Measurements from ENCODE around the gene MAGEC3. TPM values are rescaled to one million over a fixed set of nuclear protein-coding genes. Genes with fewer than 3 reads are reported as not detected.
"Not testable (repeated sequence)": the region's sequence is repeated elsewhere in the genome, so short reads cannot be mapped to it uniquely, and the experiment has no call there.

The MAGEC3 gene, protein sequence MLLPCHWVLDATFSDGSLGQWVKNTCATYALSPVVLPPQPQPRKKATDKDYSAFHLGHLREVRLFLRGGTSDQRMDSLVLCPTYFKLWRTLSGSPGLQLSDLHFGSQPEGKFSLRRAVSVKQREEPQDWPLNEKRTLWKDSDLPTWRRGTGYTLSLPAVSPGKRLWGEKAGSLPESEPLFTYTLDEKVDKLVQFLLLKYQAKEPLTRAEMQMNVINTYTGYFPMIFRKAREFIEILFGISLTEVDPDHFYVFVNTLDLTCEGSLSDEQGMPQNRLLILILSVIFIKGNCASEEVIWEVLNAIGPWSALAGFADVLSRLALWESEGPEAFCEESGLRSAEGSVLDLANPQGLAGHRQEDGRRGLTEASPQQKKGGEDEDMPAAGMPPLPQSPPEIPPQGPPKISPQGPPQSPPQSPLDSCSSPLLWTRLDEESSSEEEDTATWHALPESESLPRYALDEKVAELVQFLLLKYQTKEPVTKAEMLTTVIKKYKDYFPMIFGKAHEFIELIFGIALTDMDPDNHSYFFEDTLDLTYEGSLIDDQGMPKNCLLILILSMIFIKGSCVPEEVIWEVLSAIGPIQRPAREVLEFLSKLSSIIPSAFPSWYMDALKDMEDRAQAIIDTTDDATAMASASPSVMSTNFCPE
- under 1 TPM in 1 of 3 donors, not detected in 2; 0.28 TPM for polyA plus RNA-seq (ENCODE audit: insufficient read length in 3 of 3)

DNA sequence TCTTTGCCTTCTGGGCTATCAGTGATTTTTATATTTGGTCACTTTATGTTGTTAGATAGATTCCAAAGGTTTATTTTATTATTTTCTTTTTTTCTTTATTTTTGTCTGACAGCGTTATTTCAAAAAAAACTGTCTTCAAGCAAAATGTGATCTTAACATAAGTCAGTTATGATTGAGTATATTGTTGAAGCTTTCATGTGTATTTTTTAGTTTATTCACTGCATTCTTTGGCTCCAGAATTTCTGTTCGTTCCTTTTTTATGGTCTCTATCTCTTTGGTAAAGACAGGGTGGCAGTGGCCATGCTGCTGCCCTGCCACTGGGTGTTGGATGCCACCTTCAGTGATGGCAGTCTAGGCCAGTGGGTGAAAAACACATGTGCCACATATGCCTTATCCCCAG is at the start of gene MAGEC3:
Gene MAGEC3, plus strand, starts transcription at position 301 of the 400 bp plus-strand sequence. Its CDS starts 0 bp downstream, at position 301.
- DNase-seq (ENCODE audit: low read depth in 3 of 3, low spot score in 2 of 3), result no peak

DNA sequence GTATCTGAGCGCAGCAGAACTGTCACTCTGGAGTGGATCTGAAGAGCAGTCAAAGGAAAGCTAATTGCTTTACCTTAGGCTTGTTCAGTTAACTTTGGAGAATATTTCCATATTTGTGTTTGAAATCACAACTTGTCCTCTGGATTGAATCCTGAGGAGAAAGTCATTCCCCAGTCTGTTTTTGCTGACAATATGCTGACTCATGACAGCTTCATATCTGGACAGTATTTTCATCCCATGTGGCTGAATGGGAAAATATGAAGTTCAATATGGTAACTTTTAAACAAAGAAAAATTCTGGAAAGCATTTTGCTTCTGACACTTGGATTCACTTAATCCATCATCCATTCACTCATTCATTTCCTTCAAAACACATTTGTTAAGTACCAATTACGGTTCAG is 46.3 kb upstream of the MAGEC3 start:
- DNase-seq (ENCODE audit: low read depth in 3 of 3, low spot score in 2 of 3), result no peak

DNA sequence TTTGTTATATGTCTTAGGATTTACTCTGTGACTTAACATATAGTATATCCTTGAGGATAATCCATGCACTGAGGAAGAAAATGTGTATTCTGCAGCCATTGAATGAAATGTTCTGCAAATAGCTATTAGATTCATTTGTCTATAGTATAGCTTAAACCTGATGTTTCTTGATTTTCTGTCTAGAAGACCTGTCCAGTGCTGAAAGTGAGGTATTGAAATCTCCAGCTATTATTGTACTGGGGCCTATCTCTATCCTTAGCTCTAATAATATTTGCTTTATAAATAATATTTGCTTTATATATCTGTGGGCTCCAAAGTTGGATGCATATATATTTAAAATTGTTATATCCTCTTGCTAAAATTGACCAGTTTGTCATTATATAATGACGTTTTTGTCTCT is 26.7 kb upstream of the MAGEC3 start:
- DNase-seq (ENCODE audit: low read depth in 3 of 3, low spot score in 2 of 3), result no peak

DNA sequence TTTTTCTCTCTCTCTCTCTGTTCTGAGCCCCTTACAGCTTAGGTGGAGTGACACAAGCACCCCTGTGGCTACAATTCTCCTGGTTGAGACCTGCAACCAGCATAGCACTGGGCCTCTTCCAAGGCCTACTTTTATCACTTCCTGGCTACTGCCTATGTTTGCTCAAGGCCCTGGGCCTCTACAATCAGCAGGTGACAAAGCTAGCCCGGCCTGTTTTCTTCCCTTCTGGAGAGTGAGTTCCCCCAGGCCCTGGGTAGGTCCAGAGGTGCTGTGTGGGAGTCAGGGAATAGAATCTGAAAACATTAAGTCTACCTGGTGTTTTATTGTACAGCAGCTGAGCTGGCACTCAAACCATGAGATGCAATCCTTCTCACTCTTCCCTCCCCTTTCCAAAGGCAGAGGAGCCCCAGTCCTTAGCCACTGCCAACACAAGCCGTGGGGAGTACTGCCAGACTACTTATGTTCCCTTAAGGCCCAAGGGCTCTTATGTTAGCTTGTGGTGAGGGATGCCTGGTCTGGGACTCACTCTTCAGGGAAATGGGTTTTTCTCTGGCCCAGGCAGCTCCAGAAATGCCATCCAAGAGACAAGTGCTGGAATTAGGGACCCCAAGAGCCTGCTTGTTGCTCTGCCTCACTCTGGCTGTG is 23.8 kb upstream of the MAGEC3 start:
- no peak for DNase-seq (ENCODE audit: low read depth in 3 of 3, low spot score in 2 of 3)

DNA sequence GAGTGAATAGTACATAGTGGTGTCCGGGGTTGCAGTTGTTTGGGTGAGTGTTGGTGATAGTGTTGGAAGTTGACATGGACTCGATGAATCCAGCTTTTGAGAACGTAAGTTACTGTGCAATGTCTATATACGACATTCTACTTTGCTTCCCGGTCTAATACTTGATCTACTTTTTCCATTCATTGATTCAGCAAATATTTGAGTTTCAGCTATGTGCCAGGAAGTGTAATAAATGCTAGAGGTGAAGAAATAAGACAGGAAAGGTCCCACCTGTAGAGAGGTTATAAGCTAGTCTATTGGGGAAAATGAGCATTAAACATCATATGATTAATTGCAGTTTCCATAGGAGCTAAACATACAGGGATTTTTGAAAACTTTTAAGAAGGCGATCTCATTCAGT is 22.2 kb upstream of the MAGEC3 start:
- no peak for DNase-seq (ENCODE audit: low read depth in 3 of 3, low spot score in 2 of 3)

DNA sequence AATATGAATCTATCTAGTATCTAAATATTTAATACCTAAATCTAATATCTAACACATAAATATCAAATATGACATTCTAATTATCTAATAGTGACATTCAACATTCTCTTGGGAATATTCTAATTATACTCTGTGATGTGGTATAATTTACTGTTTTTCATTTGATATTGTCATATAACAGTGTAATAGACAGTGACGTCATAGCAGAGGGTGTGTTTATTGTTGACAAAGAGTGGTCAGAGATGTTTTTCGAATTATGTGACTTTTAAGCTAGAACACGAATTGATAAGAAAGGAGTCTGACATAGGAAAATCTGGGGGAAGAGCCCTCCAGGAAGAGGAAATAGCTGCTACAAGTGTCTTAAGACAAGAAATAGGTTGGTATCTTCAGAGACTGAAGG is 5.9 kb upstream of the MAGEC3 start:
- DNase-seq (ENCODE audit: low read depth in 3 of 3, low spot score in 2 of 3), result no peak

DNA sequence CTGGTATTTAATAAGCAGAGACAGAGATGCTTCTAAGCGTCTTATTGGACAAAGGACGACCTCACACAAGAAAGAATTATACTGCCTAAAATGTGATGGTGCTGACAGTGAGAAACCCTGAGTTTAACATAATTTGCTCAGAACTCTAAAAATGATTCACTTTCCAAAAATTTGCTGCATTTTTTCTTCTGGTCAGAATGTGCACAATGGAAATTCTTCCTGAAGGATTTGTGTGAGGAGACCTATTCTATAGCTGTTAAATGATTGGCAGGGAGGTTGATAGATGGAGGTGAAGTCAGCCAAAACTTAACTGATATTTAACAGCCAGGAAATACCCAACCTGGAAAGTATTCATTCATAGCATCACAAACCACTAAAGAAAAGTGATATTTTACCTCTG is 1.7 kb downstream of the MAGEC3 start:
- DNase-seq (ENCODE audit: low read depth in 3 of 3, low spot score in 2 of 3), result no peak

DNA sequence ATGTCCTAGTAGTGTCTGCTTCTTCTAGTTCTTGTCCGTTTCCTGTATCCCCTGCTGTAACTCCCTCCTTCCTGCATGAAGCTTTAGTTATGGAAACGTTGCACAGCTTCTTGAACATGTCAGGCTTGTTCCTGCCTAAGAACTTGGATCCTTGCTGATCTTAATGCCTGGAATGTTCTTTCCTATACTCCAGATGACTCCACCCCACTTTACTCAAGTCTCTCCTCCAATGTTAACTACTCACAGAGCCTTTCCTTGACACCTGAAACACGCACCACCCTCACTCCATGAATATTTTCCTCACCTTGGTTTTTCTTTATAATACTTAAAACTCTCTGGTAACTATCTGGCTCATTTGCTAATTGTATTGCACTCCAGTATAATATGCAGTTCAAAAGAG is 19.4 kb downstream of the MAGEC3 start:
- no peak for DNase-seq (ENCODE audit: low read depth in 3 of 3, low spot score in 2 of 3)

DNA sequence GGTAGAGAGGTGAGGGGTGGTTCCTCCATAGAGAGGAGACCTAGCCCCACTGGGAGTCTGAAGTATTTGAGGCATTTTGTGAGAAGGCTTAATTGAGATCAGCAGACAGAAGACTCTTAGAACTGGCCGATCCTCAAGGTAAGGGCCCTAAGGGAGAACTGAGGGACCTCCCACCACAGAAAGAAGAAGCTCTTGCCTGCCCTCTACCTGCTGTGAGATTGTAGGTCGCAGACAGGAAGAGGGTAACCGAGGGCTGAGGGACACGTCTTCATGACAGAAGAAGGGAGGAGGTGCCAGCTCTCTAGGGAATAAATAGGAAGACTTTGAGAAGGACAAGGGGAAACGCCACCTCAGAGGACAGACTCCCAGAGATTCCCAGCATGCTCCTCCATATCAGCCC is 41.5 kb downstream of the MAGEC3 start:
- no peak for DNase-seq (ENCODE audit: low read depth in 3 of 3, low spot score in 2 of 3)

DNA sequence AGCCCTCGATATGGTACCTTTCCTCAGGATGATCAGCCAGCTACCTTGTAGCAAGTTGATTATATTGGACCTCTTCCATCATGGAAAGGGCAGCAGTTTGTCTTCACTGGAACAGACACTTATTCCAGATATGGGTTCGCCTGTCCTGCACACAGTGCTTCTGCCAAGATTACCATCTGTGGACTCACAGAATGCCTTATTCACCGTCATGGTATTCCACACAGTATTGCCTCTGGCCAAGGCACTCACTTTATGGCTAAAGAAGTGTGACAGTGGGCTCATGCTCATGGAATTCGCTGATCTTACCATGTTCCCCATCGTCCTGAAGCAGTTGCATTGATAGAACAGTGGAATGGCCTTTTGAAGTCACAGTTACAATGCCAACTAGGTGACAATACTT is 50.7 kb downstream of the MAGEC3 start:
- not testable (repeated sequence) for DNase-seq (ENCODE audit: low read depth in 3 of 3, low spot score in 2 of 3)

DNA sequence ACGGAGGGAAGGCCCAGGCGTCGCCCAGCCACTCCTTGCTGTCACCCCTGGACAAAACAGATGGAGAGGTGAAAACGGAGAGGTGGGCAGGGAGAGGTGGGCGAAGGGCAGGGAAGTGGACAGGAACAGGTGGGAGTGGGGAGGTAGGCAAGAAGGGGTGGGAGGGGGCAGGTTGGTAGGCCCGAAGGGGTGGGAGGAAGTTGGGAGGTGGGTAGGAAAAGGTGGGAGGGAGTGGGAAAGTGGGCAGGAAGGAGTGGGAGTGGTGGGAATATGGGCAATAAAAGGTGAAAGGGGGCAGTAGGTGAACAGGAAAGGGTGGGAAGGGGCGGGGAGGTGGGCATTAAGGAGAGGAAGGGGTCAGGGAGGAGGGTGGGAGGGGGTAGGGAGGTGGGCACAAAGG is 56.6 kb downstream of the MAGEC3 start:
- no peak for DNase-seq (ENCODE audit: low read depth in 3 of 3, low spot score in 2 of 3)

DNA sequence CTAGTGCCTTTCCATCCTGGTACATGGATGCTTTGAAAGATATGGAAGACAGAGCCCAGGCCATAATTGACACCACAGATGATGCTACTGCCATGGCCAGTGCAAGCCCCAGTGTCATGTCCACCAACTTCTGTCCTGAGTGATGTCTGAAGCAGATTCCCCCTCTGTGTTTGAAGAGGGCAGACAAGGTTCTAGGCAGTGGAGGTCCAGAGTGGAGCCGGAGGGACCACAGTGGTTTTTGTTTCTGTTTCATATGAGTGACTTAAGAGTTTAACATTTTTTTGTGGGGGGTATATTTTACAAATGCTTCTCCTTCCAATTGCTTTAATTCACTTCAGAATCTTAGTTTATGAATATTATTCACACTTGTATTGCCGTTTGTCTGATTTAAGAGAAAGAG is 59.6 kb downstream of the MAGEC3 start:
- DNase-seq (ENCODE audit: low read depth in 3 of 3, low spot score in 2 of 3), result no peak

DNA sequence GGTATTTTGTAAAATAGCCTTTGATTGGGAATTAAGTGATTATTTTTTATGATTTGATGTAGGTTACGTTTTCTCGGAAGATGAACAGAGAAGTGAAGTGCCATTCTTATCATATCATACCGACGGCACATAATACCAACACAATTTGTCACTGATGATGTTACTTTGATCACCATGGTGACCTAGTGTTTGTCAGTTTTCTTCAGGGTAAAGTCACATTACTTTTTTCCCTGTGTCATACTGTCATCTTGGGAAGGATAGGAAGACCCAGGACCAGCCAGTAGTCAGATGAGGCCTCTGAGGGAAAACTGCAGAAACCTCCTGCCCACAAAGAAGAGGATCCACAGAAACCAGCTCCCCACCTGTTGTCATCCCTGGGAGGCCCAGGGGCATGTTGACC is 64.2 kb downstream of the MAGEC3 start:
- no peak for DNase-seq (ENCODE audit: low read depth in 3 of 3, low spot score in 2 of 3)

DNA sequence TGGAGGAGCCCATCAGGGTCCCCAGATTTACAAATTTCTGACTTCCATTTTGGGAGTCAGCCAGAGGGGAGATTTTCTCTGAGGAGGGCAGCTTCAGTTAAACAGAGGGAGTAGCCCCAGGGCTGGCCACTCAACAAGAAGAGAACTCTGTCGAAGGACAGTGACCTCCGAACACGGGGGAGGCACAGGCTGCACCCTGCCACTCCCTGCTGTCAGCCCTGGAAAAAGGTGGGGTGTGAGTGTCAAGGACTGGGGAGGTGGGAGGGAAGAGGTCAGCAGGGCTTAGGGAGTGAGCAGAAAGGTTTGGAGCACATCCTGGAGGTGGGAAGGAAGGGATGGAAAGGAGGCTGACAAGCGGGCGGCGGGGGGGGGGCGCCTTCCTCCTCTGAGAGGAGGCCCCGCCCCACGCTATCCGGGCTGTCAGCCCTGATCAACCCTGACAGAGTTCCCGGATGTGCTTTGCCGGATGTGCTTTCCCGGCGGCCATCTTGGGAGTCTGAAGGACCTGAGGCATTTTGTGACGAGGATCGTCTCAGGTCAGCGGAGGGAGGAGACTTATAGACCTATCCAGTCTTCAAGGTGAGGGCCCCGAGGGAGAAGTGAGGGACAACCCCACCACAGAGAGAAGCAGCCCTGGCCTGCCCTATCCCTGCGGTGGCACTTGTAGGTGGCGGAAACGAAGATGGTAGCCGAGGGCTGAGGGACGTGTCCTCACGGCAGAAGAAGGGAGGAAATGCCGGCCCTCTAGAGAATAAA is 65.5 kb downstream of the MAGEC3 start, which contains the start of gene MAGEC1:
Gene MAGEC1, plus strand, starts transcription at position 495 of the 756 bp plus-strand sequence. CDS start 1,179 bp downstream, outside the sequence.
- DNase-seq (ENCODE audit: low read depth in 3 of 3, low spot score in 2 of 3), result no peak

DNA sequence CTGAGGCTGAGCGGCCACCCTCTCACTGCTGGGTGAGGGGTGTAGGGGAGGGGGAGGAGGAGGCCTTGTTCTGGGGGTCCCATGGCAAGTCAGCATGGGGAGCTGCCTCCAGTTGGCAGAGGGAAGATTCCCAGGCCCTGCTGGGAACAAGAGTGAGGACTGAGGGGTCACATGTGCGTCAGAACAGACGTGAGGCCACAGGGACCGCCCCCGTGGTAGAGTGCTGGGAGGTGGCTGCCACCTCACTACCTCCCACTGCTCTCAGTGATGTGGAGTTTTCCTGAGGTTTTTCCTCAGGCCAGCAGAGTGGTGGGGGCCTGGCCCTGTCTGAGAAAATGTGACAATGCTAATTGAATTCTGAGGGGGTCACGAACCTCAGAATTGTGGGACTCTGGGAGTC is 66.1 kb downstream of the MAGEC3 start:
- DNase-seq (ENCODE audit: low read depth in 3 of 3, low spot score in 2 of 3), result no peak

DNA sequence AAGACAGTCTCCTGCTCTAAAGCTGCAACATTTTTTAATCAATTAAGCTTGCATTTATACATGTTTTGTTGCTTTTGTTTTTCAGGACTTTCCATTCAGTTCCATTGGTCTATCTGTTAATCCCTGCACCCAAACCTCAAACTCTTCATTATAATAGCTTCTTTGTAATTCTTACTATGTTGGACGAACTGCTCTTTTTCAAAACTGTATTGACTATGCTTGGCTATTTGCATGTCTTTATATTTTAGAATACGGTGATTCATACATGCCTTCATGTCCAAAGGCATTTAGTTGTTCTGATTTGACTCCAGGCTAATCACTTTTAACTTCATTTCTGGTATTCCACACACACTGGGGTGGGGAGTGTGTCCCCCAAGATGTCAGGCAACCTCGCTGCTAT is 79.7 kb downstream of the MAGEC3 start:
- DNase-seq (ENCODE audit: low read depth in 3 of 3, low spot score in 2 of 3), result no peak

DNA sequence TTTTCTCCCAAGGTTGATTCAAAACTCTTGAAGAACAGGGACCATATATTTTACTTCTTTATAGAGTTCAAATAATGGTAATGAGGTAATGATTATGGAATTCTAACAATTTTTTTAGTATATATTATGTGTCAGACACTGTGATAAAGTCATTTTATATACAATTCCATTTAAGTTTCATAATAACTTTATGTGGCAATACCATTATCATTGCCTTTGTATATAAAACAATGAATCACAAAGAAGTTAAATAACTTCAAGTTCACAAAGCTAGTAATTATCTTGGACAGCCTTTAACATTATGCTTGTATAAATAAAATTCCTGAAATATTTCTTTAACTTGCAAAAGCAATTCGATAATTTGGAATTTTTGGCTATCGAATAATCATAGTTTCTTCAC is 86.2 kb downstream of the MAGEC3 start:
- DNase-seq (ENCODE audit: low read depth in 3 of 3, low spot score in 2 of 3), result no peak

DNA sequence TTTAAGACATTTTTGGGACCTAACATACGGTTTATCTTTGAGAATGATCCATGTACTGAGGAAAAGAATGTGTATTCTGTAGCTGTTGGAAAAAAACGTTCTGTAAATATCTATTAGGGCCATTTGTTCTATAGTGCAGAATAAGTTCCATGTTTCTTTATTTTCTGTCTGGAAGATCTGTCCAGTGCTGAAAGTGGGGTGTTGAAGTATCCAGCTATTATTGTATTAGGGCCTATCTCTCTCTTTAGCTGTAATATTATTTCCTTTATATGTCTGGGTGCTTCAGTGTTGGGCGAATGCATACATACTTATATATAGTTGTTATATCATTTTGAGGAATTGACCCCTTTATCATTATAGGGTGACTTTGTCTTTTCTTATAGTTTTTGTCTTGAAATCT is 90.3 kb downstream of the MAGEC3 start:
- DNase-seq (ENCODE audit: low read depth in 3 of 3, low spot score in 2 of 3), result no peak

DNA sequence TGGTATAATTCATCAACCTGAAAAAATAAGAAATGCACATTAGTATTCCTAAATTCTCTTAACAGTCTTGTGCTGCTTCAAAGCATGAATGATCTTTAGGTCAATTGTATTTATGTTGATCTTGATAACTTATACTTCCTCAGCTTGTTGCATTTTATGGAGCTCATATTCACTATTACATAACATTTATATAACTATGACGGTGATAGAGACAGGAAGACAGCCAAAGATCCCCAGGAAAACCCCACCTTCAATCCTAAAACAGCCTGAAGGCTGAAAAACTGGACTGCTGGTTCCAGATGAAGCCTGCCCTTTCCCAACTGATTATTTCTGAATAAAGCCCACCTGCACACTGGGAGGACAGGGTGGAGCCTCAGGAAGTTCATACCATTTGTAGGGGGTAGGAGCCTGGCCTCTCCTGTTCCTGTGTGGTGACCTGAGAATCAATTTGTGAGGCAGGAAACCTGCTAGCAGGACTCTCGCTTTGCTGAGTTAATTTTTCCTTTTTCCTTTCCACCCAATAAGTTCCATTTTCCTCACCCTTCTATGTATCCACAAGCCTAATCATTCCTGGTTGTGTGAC is 96.0 kb downstream of the MAGEC3 start:
- DNase-seq (ENCODE audit: low read depth in 3 of 3, low spot score in 2 of 3), result no peak

DNA sequence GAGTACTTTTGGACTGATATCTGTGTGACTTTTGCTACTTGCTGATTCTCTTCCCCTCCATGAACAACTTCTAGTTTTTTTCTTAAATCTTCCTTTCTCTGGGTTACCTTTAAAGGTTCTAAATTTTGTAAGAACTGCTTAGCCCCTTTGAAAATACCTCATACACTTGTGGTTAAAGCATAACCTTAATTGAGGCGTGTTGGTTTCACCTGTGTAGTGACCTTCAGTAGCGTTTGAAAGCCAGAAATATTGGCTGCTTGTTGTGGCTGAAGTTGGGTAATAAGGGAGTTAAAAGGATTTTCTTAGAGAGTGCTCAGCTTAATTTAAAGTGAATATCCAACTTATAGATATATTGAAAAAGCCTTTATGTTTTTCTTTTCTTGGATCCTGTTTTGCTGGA is 97.5 kb downstream of the MAGEC3 start:
- DNase-seq (ENCODE audit: low read depth in 3 of 3, low spot score in 2 of 3), result no peak

DNA sequence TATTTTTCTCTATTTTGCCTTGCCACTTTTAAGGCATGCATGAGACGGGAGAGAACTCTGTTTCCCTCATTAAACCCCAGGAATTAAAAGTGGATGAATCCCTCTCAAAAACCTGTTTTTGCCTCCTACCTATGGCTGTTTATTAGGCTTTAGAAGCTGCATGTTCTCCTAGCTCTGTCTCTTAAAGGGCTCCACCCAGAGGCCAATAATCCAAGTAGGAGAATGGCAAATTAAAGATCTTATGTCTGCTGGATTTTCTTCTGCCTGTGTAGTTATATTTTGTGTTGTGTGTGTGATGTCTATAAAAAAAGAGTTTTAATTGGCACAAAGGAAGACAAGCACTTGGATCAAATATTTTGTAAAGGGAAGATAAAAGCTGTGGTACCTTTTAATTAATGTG is 98.0 kb downstream of the MAGEC3 start:
- DNase-seq (ENCODE audit: low read depth in 3 of 3, low spot score in 2 of 3), result no peak
